Activated CD8-positive, alpha-beta memory T cell treated with anti-CD3 and anti-CD28 coated beads for 36 hours (primary cell): Measurements from ENCODE around the gene IGSF9B. TPM values are rescaled to one million over a fixed set of nuclear protein-coding genes. Genes with fewer than 3 reads are reported as not detected.

Experiments used
- total RNA-seq, 2 experiments: library from RNA; stranded (reverse); gene quantifications; one replicate each; pipeline ENCODE4 v1.2.3, GENCODE V29; 2021

The IGSF9B gene
- total RNA-seq, 2 experiments from 2014 or later, result 20.0 to 23.1 TPM

Other genes starting within 250 kb of the IGSF9B start
- gene SPATA19, start 111.5 kb downstream of the IGSF9B start, total RNA-seq, result not detected
- 10 to 100 TPM; 14.6 to 15.0 TPM for gene JAM3, start 112.1 kb upstream of the IGSF9B start, total RNA-seq